IMR-90 (cell line): Measurements from ENCODE around the gene TYRO3. TPM values are rescaled to one million over a fixed set of nuclear protein-coding genes. Genes with fewer than 3 reads are reported as not detected.

Source experiments
- ATAC-seq: fragments of 200-7000 bp; cut with Tn5 transposase; 2 replicates; pipeline ENCODE4 v1.9.1; 2020; ENCODE audit warnings: low read depth, mild to moderate bottlenecking, moderate library complexity
- BruUV-seq: library from RNA; stranded (reverse); fragments of 400-500 nt; replicated peaks from 2 replicates; lab custom pipeline; 2021; lab: Mats Ljungman, UMichigan
- CTCF ChIA-PET: fragments of 300-600 bp; formaldehyde crosslinking; extraction: SDS; loops from one replicate; lab custom pipeline; 2021; ENCODE audit warnings: antibody characterized with exemption; lab: Yijun Ruan, JAX
- POLR2A ChIA-PET: fragments of 300-600 bp; sonication (Branson Sonifier 250); formaldehyde crosslinking; loops from one replicate; lab custom pipeline; 2022; ENCODE audit warnings: antibody characterized with exemption; ENCODE audit not compliant: unreplicated experiment; lab: Charles Lee
- DNase-seq: peaks from one replicate; pipeline ENCODE4 v3.0.0; 2013
- H2AFZ ChIP-seq: replicated peaks from 2 replicates; pipeline ENCODE3; 2013; ENCODE audit warnings: low read length, mild to moderate bottlenecking; ENCODE audit not compliant: poor library complexity
- H2AK5ac ChIP-seq: 2 replicates; pipeline ENCODE4 v1.6.1; 2013; ENCODE audit warnings: low read depth, low read length, inconsistent platforms
- H2AK9ac ChIP-seq: replicated peaks from 2 replicates; pipeline ENCODE3; 2013; ENCODE audit warnings: mild to moderate bottlenecking, low read depth, low read length, moderate library complexity; ENCODE audit not compliant: poor library complexity
- H2BK120ac ChIP-seq: 2 replicates; pipeline ENCODE4 v1.6.1; 2013; ENCODE audit warnings: low read depth, low read length, inconsistent platforms
- H2BK15ac ChIP-seq: 3 replicates; pipeline ENCODE4 v1.6.1; 2013; ENCODE audit warnings: low read depth, low read length, inconsistent platforms
- H2BK20ac ChIP-seq: 2 replicates; pipeline ENCODE4 v1.6.1; 2013; ENCODE audit warnings: low read depth, mild to moderate bottlenecking, inconsistent platforms, low read length, moderate library complexity
- H2BK5ac ChIP-seq: 2 replicates; pipeline ENCODE4 v1.6.1; 2013; ENCODE audit warnings: mild to moderate bottlenecking, low read depth, low read length, inconsistent platforms; ENCODE audit not compliant: poor library complexity, severe bottlenecking
- H3K14ac ChIP-seq: replicated peaks from 2 replicates; pipeline ENCODE4 v1.6.1; 2013; ENCODE audit warnings: low read depth, low read length, inconsistent platforms
- H3K18ac ChIP-seq: 2 replicates; pipeline ENCODE4 v1.6.1; 2013; ENCODE audit warnings: low read depth, low read length, control low read depth
- H3K23ac ChIP-seq: 2 replicates; pipeline ENCODE4 v1.6.1; 2013; ENCODE audit warnings: low read depth, low read length, inconsistent platforms
- H3K27ac ChIP-seq: 2 replicates; pipeline ENCODE4 v1.5.1; 2013; ENCODE audit warnings: mild to moderate bottlenecking, control low read depth, low read length; ENCODE audit not compliant: insufficient read depth
- H3K27me3 ChIP-seq: 2 replicates; pipeline ENCODE4 v1.6.1; 2013; ENCODE audit warnings: low read length; ENCODE audit not compliant: control insufficient read depth, insufficient read depth
- H3K36me3 ChIP-seq: 2 replicates; pipeline ENCODE4 v1.6.1; 2013; ENCODE audit warnings: low read length, mixed read lengths; ENCODE audit not compliant: control insufficient read depth, insufficient read depth
- H3K4ac ChIP-seq: 2 replicates; pipeline ENCODE4 v1.6.1; 2013; ENCODE audit warnings: low read depth, low read length, inconsistent platforms
- H3K4me1 ChIP-seq: 2 replicates; pipeline ENCODE4 v1.6.1; 2013; ENCODE audit warnings: low read length, mixed read lengths; ENCODE audit not compliant: control insufficient read depth, insufficient read depth
- H3K4me2 ChIP-seq: 2 replicates; pipeline ENCODE4 v1.6.1; 2013; ENCODE audit warnings: low read depth, mild to moderate bottlenecking, control low read depth, low read length, moderate library complexity
- H3K4me3 ChIP-seq: 2 replicates; pipeline ENCODE4 v1.5.1; 2013; ENCODE audit warnings: low read depth, mild to moderate bottlenecking, control low read depth, low read length, moderate library complexity; ENCODE audit not compliant: insufficient read depth
- H3K56ac ChIP-seq: 2 replicates; pipeline ENCODE4 v1.6.1; 2013; ENCODE audit warnings: low read length, inconsistent platforms; ENCODE audit not compliant: insufficient read depth; ENCODE audit errors: extremely low read depth
- H3K79me1 ChIP-seq, 2 experiments: 2 replicates each; pipeline ENCODE4 v1.6.1; 2013; ENCODE audit warnings: low read length in 2 of 2, inconsistent platforms in 1 of 2, low read depth in 1 of 2
- H3K9ac ChIP-seq: 2 replicates; pipeline ENCODE4 v1.6.1; 2013; ENCODE audit warnings: low read depth, low read length, control low read depth
- H3K9me1 ChIP-seq: 2 replicates; pipeline ENCODE4 v1.6.1; 2013; ENCODE audit warnings: low read length, inconsistent platforms; ENCODE audit not compliant: insufficient read depth
- H3K9me3 ChIP-seq: 2 replicates; pipeline ENCODE4 v1.6.1; 2013; ENCODE audit warnings: low read length; ENCODE audit not compliant: control insufficient read depth, insufficient read depth
- H4K20me1 ChIP-seq: 2 replicates; pipeline ENCODE4 v1.6.1; 2013; ENCODE audit warnings: low read length, inconsistent platforms; ENCODE audit not compliant: insufficient read depth
- H4K5ac ChIP-seq: 2 replicates; pipeline ENCODE4 v1.6.1; 2013; ENCODE audit warnings: mild to moderate bottlenecking, low read depth, low read length, control low read depth
- H4K8ac ChIP-seq, 2 experiments: 2 replicates each; pipeline ENCODE4 v1.6.1; 2013; ENCODE audit warnings: low read depth in 2 of 2, low read length in 2 of 2, control low read depth in 1 of 2, inconsistent platforms in 1 of 2
- H4K91ac ChIP-seq: 2 replicates; pipeline ENCODE4 v1.6.1; 2013; ENCODE audit warnings: low read depth, low read length, inconsistent platforms; ENCODE audit not compliant: insufficient read depth
- FOS ChIP-seq: fragments of 150-350 bp; IDR thresholded peaks from 2 replicates; pipeline ENCODE4 v1.6.1; 2016; ENCODE audit warnings: low read depth, low read length
- MAFK ChIP-seq: IDR thresholded peaks from 2 replicates; pipeline ENCODE4 v1.6.1; 2012; ENCODE audit warnings: low read depth, low read length, improper control_type of control experiment
- MAZ ChIP-seq: IDR thresholded peaks from 2 replicates; pipeline ENCODE4 v1.6.1; 2012; ENCODE audit warnings: low read depth, mild to moderate bottlenecking, low read length, improper control_type of control experiment, moderate library complexity, borderline replicate concordance
- NFE2L2 ChIP-seq: fragments of 150-350 bp; IDR thresholded peaks from 2 replicates; pipeline ENCODE4 v1.6.1; 2016; ENCODE audit warnings: low read depth, mild to moderate bottlenecking, low read length
- WGBS, 2 experiments: methylation state at CpG; one replicate each; pipeline versions ENCODE4 v1.1.5 to v1.1.7; 2013; ENCODE audit warnings: missing lambda C conversion rate in 2 of 2; ENCODE audit not compliant: insufficient read length in 1 of 2; ENCODE audit errors: extremely low coverage in 2 of 2; 5-methylcytosine and 5-hydroxymethylcytosine counted together
- dilution Hi-C: fragments of 300-500 bp; cut with HindIII; formaldehyde crosslinking; loops from one replicate; pipeline ENCODE4 v1.14.3; 2018; ENCODE audit warnings: low sequenced_read_pairs; ENCODE audit not compliant: unreplicated experiment
- in situ Hi-C: fragments of 300-500 bp; cut with MboI; formaldehyde crosslinking; loops from 3 replicates; pipeline ENCODE4 v1.14.3; 2019; ENCODE audit warnings: low sequenced_read_pairs, inconsistent platforms, mixed read lengths
- intact Hi-C: fragments of 100-400 bp; cut with micrococcal nuclease; formaldehyde crosslinking; loops from 2 replicates; pipeline ENCODE4 v1.10.0; 2022
- polyA plus RNA-seq, 3 experiments: library from polyadenylated mRNA; depleted of rRNA; stranded (reverse); fragments of >200 nt; gene quantifications; 2 replicates each; pipeline ENCODE4 v1.2.3, GENCODE V29; 2012; ENCODE audit warnings: low replicate concordance in 1 of 3
- total RNA-seq: library from RNA; depleted of rRNA; stranded (reverse); fragments of >200 nt; gene quantifications from 2 replicates; pipeline ENCODE4 v1.2.3, GENCODE V29; 2012

Gene TYRO3
- total and polyA plus RNA-seq, 2 of the 4 experiments (the other 2 are of a cell fraction): 11.5 to 18.4 TPM

- H3K4me3 ChIP-seq: no peak overlapping the region
- H3K27me3 ChIP-seq: no peaks in the 10 kb centered on the region
- ATAC-seq: no peak
- dilution Hi-C loops: no loop called here
- no peaks in the 10 kb centered on the region for H3K4me1 ChIP-seq
- CTCF ChIA-PET: interaction anchor here (0.8 to 1.7 kb wide), 3 partner anchors 11 to 163 kb away, joined by 3 to 7 read pairs (median 3); partner anchors contain the start of gene MGA
- H4K8ac ChIP-seq: no peak overlapping the region
- no peak overlapping the region for H3K56ac ChIP-seq
- no peaks in the 10 kb centered on the region for H3K9me3 ChIP-seq
- H4K91ac ChIP-seq: no peak overlapping the region
- in situ Hi-C loops: no loop called here
- DNase-seq: no peak
- H2AFZ ChIP-seq: no peak overlapping the region
- no peak overlapping the region for H2AK9ac ChIP-seq
- no peak overlapping the region for H2BK20ac ChIP-seq
- no peak overlapping the region for H2BK120ac ChIP-seq
- POLR2A ChIA-PET: no interaction called here
- no peaks in the 10 kb centered on the region for H3K36me3 ChIP-seq
- no peak overlapping the region for H2BK15ac ChIP-seq
- no TSS peak for BruUV-seq
- intact Hi-C loops: no loop called here
- no peak overlapping the region for H3K14ac ChIP-seq
- 0 out of 2 replicates have a peak, but pooled peaks cover 2% of the 10 kb centered on the region for H3K9me1 ChIP-seq
- TF ChIP-seq MAZ (no peak), MAFK (no peak), NFE2L2 (no peak), FOS (no peak)
- no peak overlapping the region for H3K18ac ChIP-seq
- H3K23ac ChIP-seq: no peak overlapping the region
- H3K4me2 ChIP-seq: no peak overlapping the region
- H2BK5ac ChIP-seq: no peak overlapping the region
- WGBS, 2 experiments: 100% methylated on average over 1 of the region's 4 CpGs; no CpG with 5 or more reads in 1 of the 2 experiments
- peaks cover 0 to 9% of the 10 kb centered on the region in 2 experiments; a peak in 2 of 4 replicates for H3K79me1 ChIP-seq
- no peak overlapping the region for H3K4ac ChIP-seq
- H2AK5ac ChIP-seq: no peak overlapping the region
- no peak overlapping the region for H3K27ac ChIP-seq
- no peaks in the 10 kb centered on the region for H4K20me1 ChIP-seq
- H4K5ac ChIP-seq: no peak overlapping the region
- no peak overlapping the region for H3K9ac ChIP-seq
Measured at GRCh38 chr15:41629463-41629862, 70.5 kb downstream of the TYRO3 start.
